PFSK-1 (cell line): ENCODE measurements around the gene CHODL.

ENCODE experiments used
- FOXP2 ChIP-seq: optimal IDR thresholded peaks from 2 replicates; pipeline ENCODE3; 2011; ENCODE audit warnings: borderline replicate concordance, control low read depth, inconsistent platforms; ENCODE audit not compliant: insufficient read depth; ENCODE audit errors: extremely low read length, extremely low read depth
- POLR2AphosphoS5 ChIP-seq: IDR thresholded peaks from 2 replicates; pipeline ENCODE4 v1.6.1; 2012; ENCODE audit warnings: low read depth, mild to moderate bottlenecking, control low read depth, low read length, moderate library complexity
- REST ChIP-seq, 2 experiments: IDR thresholded peaks; 2 replicates each; pipeline versions ENCODE4 v1.6.1 to v1.8.0; 2011 to 2012; ENCODE audit warnings: low read depth in 2 of 2, low read length in 2 of 2, control low read depth in 1 of 2, inconsistent platforms in 1 of 2, mild to moderate bottlenecking in 1 of 2, moderate library complexity in 1 of 2; ENCODE audit not compliant: insufficient read depth in 1 of 2
- SIN3A ChIP-seq: IDR thresholded peaks from 2 replicates; pipeline ENCODE4 v1.6.1; 2012; ENCODE audit warnings: mild to moderate bottlenecking, low read length, moderate library complexity, borderline replicate concordance; ENCODE audit not compliant: insufficient read depth
- TAF1 ChIP-seq: IDR thresholded peaks from 2 replicates; pipeline ENCODE4 v1.6.1; 2012; ENCODE audit warnings: low read length, control low read depth, borderline replicate concordance; ENCODE audit not compliant: insufficient read depth

Gene CHODL

GRCh38 chr21:18222346-18222745 lies 22.3 kb upstream of the CHODL start:
- TF ChIP-seq TAF1: no peak
- TF ChIP-seq FOXP2: no peak
- TF ChIP-seq REST (IDR thresholded peaks at IDR 0.05; ENCODE audit: insufficient read depth in 1 of 2, low read depth in 2 of 2, low read length in 2 of 2): no peak
- no peak for TF ChIP-seq SIN3A
- TF ChIP-seq POLR2AphosphoS5: no peak

- no peak for TF ChIP-seq REST (IDR thresholded peaks at IDR 0.05; ENCODE audit: insufficient read depth in 1 of 2, low read depth in 2 of 2, low read length in 2 of 2)
- no peak for TF ChIP-seq TAF1
- no peak for TF ChIP-seq POLR2AphosphoS5
- no peak for TF ChIP-seq SIN3A
- no peak for TF ChIP-seq FOXP2
Measured at GRCh38 chr21:18228060-18228739, 16.4 kb upstream of the CHODL start.

GRCh38 chr21:18235545-18235944 lies 9.1 kb upstream of the CHODL start:
- TF ChIP-seq FOXP2: no peak
- no peak for TF ChIP-seq REST (IDR thresholded peaks at IDR 0.05; ENCODE audit: insufficient read depth in 1 of 2, low read depth in 2 of 2, low read length in 2 of 2)
- no peak for TF ChIP-seq TAF1
- TF ChIP-seq POLR2AphosphoS5: no peak
- no peak for TF ChIP-seq SIN3A

- TF ChIP-seq REST (IDR thresholded peaks at IDR 0.05; ENCODE audit: insufficient read depth in 1 of 2, low read depth in 2 of 2, low read length in 2 of 2) (no peak), TAF1 (no peak), POLR2AphosphoS5 (no peak), FOXP2 (no peak), SIN3A (no peak)
Measured at GRCh38 chr21:18245464-18245967, 883 bp downstream of the CHODL start.

- TF ChIP-seq TAF1: no peak
- no peak for TF ChIP-seq SIN3A
- no peak for TF ChIP-seq POLR2AphosphoS5
- no peak for TF ChIP-seq FOXP2
Measured at GRCh38 chr21:18248171-18248570, 3.5 kb downstream of the CHODL start.
